HTERT RPE-1 (cell line): ENCODE measurements around the gene LGR4.

Experiments
- in situ Hi-C: fragments of 300-500 bp; cut with MboI; formaldehyde crosslinking; loops from 4 replicates; pipeline ENCODE4 v1.14.3; 2020; ENCODE audit warnings: low sequenced_read_pairs

The LGR4 gene

DNA sequence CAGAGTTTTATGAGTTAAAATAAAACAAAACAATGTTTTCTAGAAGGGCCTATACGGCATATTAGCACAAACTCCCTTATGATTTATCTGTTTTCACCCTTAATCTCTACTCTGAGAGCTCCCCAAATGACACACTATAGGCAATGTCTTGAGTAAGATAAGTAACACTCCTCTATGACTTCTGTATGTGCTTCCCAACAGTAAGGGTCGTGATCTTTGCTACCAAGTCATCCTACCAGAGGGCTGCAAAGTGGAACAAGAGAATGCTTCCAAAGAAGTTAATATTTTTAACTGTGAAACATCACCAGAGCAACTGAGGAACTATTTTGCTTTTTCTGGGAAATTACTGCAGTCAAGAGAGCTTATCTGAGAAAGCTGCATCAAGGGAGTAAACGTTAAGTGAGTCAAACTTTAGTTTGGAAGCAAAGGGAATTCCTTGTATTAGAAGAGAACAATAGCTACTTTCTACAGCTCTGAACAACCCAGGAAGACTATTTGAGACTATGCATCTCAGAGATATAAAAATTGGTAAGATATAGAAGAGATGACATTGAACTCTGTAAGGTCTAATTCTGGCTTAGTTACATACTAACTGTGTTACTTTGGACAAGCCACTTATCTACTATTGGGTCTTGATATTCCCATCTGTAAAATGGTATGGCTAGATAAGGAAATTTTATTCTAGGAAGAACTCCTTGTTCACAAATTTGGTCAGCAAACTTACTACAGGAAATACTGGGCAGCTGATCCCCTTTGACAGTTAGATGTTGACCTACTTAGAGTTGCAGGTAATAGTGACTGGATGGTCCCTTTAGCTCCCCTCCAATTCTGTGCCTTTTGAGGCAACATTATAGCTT, 65.9 kb downstream of the LGR4 start:
- in situ Hi-C loops = no loop called here

DNA sequence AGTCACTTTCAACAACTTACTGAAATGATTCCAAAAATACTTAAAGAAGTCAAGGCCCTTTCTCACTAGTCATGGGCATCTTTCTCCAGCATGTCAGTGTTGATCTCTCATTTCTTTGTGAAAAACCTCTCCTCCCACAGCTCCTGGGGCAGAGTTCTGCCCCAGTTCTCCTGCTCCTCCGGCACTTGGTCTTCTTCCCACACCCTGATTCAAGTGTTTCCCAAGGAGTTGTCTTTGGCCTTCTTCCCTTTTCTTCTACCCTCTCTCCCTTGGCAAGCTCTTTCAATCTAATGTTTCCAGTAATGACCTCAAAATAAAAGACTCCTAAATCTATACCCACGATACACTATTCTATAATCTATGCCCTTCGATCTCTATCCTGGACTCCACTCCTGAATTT, 67.5 kb downstream of the LGR4 start:
- in situ Hi-C loops = no loop called here

DNA sequence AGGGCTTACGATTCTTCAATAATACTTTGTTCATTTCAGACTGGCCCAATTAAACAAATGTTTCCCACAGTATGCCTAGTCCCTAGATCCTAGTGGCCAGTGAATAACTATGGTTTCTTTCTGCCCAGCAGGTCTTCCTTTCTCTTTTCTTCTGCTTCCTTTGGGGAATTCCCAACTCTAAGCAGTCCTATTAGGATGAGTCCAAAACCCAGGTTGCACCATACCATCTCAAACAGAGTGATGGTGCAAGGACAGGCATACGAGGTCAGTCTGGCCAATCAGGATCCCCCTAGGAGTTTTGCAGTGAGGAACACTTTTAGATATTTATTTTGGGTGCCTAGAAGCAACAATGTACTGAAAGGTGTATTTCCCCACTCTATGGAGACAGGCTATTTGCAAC, 68.2 kb downstream of the LGR4 start:
- in situ Hi-C loops = no loop called here

DNA sequence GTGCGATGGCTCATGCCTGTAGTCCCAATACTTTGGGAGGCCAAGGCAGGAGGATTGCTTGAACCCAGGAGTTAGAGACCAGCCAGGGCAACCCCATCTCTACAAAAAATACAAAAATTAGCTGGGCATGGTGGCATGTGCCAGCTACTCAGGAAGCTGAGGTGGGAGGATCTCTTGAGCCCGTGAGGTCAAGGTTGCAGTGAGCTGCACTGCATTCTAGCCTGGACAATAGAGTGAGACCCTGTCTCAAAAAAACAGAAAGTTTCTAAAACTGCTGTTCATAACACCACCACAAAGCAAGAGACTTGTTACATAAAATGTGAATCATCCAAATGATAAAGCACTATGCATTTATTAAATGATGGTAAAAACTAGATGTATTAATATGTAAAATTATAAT, 69.4 kb downstream of the LGR4 start:
- in situ Hi-C loops = no loop called here

DNA sequence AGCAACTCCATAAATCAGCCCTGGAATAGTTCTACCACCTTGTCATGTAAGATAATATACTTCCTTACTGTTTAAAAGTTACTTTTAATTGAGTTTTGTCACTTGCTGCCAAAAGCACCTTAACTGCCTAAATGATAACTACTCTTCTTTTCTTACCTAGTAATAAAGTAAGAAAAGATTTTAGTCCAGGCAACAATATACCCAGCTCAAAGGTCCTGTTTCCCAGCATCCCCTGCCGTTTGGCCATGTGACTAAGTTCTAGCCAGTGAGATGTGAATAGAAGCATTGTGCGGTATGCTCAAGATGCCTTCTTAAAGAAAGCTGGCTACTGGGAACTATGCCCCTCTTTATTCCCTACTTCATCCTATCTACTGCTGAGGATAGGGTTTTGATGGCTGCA, 70.1 kb downstream of the LGR4 start:
- in situ Hi-C loops = no loop called here

DNA sequence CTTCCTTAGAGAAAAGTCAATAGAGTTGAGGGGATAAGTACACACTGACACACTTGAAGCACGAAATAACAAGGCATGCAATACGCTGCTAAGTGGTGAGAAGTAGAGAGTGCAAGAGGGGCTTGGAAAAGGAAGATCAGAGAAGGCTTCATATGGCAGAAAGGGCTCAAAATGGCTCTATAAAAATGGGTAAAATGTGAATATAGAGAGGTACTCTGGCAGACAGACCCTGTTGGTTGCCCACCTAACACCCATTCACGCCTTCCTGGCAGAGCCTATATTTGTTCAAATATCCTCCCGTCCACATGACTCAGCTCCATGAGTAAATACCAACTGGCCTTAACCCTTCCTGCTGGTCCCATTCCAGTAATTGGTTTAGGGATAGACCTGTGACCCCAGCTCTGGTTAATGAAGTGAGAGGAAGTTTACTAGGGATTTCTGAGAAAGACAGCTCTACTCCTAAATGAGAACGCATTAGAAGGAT, 70.7 kb downstream of the LGR4 start:
- in situ Hi-C loops = no loop called here

DNA sequence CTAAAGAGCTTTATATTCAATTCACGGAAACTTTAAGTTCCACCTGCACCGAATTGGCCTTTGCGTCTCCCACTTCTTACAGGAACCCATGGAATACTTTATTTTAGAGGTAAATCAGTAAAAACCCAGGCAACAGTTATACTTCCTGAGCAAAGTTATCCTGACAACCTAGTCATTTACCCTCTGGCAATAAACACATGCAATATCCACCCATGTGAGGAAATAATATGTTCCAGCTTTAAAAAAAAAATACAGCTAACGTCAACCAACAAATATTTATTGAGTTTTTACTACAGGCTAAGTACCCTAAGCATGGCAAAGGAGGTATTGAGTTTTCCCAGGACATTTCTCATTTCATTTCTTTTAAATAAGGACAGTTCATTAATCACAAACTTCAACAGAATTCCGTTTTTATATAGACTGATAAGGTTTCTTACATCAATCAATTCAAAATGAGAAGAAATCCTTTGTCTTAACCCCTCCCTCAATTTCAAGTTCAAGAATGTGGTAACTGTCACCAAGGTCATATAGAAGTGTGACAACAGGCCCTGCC, 71.2 kb downstream of the LGR4 start:
- in situ Hi-C loops = no loop called here

DNA sequence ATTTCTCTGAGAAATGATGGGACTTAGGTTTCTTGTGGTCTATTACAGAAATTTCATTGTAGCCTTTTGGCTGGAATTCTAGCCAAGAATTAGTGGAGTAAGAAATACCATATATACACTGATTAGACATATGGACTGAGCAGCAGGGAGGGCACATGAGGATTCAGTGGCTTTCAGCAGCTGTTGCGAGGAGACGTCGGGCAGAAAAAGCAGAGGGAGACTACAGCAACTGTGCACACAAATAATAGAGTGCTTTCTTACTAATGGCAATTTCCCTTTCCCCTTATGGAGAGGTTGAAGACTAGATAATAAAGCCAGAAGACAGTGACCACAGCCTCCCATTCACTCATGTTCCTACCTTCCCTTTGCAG, 74.2 kb downstream of the LGR4 start:
- in situ Hi-C loops = no loop called here

DNA sequence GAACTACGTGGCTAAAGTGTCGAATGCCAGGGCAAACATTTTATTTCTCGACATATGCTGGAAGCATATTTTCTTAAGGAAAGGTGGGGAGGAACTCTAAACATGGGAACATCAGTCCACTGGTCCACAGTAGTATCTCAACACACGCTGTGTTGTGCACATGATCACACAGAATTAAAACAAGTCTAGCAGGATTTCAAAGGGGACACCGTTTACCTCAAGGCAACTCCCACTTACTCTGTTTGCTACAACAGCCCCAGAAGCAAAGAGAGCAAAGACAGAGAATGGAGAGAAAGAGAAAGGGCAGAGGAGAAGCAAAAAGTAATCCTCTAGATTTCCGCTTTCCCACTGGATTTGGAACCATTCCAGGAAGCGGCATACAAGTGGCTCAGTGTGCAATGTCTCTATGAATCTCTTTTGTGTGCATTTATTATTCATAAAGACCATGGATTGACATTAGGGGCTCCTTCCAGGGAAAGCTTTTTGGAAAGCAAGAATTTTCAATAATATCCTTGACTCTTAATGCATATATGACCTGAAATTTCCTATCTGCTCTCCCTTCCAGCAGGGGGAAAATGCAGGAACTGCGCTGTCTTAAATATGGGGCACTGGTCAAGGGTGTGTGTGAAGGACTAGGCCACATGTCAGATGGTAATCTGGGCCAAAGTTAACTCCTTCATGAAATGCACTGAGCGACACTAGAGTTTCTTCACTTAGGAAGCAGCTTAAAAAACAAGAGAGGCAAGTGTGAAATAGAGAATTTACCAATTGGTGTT, 74.8 kb downstream of the LGR4 start:
- in situ Hi-C loops = no loop called here

DNA sequence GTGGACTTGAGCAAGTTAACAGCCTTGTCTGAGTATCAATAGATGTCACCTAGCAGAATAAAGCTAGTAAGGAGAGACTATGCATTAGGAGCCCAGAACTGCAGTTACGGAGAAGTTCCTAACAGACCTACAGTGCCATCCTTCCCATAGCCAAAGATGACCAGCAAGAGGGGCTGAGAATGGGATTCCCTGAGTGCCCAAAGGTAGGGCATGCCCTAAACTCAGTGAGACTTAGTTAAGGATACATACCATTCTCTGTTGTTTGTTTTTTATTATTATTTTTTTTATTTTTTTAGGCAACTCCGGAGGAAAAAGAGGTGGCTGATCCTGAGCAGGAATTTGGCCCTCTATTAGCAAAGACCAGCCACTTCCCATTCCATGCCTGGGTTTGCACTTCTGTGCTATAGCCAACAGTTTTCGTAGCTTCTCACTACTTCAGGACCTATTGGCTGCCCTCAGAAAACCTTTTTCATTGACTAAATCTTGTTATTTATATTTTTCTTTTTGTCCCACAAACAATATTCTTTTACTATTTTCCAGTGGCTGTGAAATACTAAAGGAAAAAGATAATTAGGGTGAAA, 76.2 kb downstream of the LGR4 start:
- in situ Hi-C loops = no loop called here

DNA sequence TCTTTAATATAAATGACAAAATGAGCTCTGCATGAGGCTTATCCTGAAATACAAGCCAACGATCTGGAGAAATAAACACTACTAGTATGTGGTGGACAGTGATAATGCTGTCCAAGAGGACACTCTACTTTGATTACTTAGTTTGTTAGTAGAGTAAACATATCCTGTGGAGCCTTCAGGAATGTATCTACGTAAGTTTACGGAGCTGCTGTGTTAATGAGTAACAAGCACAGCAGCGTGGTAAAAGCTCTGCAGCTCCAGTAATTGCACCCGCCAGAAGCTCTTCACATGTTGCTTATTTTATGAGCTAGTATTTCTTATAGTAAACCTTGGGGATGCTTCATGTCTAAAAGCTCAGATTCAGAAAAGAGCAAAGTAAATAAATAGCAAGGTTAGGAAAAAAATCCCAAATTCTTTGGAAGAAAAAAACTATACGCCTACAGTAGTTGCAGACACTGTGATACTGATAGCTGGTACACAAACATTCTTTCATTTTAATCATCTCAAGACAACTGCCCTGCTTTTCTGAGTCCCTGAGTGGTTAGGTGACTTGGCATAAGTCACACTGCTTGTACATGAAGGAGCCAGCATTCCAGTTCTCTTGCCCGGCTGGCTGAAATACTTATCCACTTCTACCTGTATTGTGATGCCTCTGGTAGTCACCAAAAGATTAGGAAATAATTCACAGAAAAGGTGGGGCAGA, 76.9 kb downstream of the LGR4 start:
- in situ Hi-C loops = no loop called here

DNA sequence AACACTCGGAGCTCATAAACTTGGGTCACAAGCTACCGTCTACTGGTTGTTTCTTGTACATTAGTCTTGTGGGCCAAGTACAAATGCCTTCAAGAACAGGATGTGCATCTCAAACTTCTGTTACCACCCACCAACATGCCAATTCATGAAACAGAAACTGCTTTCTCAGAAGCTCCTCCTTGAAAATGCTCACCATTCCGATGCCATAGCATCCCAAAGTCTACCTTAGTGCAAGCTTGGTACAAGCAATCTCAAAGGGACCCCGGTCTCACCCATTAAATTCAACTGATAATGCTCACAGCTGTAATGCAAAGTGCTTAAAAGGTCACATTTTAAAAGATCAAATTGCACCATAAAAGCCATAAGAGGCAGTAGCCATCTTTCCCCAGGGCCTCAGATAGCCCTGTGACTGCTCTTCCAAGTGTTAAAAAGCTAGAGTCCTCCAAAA, 77.8 kb downstream of the LGR4 start:
- in situ Hi-C loops = no loop called here

DNA sequence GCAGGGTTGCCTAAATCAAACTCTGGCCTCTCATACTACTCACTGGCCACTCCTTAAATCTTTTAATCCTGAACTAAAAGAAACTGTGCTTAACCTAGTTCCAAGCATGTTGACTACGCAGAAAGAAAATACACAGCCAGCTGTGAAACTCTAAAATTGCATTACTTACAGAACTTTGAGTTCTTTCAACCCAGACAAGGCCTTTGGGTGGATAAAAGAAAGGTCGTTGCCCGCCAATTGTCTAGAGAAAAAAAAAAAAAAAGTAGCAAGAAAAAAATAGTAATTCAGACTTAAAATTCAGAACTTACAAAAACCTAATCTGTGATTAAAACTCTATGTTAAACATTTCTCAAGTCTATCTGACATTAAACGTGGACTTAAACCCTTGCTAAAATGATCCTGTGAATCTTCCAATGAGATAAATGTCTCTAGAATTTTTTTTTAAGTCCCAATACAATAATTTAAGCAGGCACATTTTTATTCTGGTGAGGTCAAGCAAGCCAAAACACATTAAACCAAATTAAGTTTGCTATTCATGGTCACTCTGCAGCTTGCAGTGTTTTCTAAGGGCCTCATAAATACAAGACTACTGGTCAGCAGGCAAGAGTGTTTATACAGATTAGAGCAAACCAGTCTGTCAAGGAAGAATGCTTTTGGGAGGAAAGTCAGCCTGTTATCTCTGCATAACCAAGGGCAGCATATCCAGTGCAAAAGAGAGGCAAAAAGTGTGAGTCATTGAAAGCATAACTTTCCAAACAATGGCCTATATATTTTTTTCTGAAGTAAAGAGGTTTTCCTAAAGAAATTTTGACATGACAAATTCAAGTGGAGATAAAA, 80.1 kb downstream of the LGR4 start:
- in situ Hi-C loops = no loop called here

DNA sequence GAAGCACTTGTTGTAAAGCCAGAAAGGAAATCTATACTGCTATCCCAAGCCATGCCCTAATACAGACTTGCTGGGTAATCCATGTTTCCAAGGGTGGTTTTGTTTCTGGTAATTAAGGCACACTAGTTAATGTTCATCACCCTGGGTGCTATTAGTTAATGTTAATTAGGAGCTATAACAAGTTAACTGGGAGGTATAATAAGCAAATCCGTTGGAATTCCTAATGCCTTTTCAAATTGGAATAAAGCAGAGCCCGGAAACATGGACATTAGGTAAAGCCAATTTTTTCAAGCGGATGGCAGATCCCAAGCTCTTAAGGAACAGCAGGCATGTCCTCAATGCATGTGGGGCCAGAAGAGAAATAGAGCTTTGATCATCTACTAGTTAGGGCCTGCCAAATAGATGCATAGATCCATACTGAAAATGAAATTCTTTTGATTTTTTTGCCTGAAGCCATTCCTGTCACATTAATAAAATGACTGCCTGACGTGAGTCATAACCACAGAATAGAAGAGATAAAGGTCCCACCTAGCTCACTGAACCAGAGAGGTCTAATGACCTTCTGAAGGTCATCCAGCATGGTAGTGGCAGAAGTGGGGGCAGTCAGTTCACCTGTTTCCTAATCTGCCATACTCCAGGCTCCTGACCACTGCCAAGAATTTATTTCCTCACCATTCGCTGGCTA, 81.1 kb downstream of the LGR4 start:
- in situ Hi-C loops = no loop called here

DNA sequence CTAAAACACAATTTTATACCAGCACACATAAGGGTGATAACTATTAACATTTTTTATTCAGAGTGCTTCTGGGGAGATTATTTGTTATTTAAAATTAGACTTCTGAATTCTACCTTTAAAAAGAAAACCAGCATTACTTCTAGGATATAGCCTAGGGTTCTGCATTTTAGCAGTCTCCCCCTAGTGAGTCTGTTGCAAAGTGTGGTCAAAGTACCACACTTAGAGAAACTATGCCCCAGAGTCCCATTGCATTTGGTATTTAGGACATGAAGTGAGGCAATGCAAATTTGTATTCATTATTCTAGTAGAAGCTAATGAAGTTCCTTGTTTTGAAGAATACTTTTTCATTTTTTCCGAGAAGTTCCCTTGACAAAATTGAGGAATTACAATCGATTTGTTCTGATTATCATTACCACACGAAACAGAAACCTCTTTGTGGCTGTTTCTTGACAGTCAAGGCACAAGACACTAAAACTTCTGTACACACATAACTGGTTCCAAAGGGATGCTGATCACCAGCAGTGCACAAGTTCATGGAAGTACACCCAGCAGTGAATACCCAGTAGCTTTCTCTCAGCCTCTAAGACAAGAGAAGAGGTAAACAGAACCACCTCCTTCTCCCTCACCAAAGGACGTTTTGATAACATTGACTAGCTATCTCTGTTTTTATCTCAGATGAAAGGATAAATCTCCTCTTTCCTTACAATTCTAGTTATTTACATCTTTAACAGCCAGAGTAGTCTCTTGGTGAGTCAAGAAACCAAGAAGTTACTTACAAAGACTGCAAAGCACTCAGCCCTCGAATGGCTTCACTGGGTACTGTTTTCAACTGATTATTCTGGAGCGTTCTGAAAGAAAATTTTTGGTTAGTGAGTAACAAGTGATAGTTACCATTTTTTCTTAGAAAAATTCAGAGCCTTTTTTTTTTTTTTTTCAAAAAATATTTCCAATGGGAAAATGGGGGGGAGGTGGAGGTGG, 82.0 kb downstream of the LGR4 start:
- in situ Hi-C loops = no loop called here

DNA sequence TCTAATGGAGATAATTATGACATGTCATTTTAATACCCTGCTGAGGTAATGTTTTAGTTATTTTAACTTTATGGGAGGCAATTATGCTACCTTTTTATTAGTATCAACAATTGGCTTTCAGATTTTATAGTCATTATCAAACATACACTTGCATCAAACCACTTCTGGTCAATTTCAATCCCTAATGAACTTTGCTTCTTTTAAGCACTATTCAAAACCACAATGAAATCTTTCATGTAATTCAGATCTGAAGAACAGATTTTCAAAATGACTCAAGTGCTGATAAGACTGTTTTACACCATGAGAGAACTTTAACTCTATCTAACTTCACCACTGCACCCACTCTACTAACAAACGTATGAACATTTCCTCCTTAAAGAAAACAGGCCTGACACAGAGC, 83.7 kb downstream of the LGR4 start:
- in situ Hi-C loops = no loop called here

DNA sequence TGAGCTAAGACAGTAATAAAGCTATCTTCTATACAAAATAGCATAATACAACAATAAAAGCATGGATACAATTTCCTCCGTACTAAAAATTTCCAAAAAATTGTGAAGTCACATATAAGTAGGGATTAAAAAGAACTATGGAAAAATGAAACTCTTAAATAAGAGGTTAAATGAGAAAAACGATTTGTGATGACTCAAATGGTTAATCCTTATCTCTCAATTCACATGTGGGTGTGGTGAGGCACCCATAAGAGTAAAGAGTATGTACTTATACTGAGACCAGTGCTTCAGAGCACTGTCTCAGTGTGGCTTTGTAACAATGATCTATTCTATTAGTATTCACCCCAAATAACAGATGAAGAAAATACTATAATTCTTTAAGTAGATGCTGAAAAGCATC, 84.6 kb downstream of the LGR4 start:
- in situ Hi-C loops = no loop called here

DNA sequence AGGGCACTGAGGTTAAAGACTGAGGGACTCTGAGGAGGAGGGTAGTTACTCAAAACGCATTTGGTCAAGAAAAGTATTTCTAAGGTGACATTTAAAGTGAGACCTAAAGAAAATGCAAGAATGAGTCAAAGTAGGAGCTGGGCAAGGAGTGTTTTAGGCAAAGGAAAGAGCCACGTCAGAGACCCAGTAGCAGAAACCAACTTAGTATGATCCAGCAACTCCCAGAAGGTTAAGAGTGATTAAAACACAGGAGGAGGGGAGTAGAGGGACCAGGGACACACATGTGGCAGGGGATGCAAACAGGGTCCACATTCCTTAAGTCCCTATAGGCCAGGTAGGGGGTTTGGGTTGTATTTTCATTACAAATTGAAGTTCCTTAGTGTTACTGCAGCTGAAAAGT, 85.2 kb downstream of the LGR4 start:
- in situ Hi-C loops = no loop called here
